Left forelimb (tissue), 1 donor: Measurements from ENCODE around the gene CRISPLD2.
"Not testable (repeated sequence)": the region's sequence is repeated elsewhere in the genome, so short reads cannot be mapped to it uniquely, and the experiment has no call there.

Experiments used
- DNase-seq: peaks from one replicate; pipeline ENCODE4 v3.0.0-alpha.2; 2018; ENCODE audit warnings: low spot score

CRISPLD2 gene

DNA sequence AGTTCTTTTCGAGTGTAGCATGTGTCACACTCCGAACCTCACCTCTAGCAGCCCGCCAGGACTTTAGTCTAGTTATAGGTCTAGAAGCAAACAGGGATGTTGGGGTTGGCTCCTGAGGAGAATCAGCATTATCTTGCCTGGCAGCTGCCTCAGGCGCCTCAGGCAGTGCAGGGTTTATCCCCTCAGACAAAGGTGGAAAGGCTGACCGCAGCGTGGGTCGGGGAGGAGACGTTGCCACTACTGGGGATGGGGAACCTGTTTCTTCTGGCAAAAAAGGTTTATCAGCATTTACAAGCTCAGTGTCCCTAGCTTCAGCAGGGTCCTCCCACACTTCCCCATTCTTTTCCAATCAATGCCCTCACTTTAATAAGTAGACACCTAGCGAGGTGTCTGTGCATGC, 40.6 kb downstream of the CRISPLD2 start:
- no peak for DNase-seq

DNA sequence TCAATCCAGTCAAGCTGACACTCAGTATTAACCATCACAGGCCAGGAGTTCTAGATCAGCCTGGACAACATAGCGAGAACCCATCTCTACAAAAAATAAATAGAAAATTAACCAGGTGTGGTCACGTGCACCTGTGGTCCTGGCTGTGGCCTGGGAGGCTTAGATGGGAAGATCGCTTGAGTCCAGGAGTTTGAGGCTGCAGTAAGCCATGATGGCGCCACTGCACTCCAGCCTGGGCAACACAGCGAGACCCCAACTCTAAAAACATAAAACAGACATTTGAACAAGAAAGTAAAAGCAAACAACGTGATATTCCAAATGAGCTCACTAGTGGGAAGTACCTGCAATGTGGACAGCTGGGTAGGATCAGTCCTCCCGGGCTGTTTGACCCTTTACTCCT, 41.9 kb downstream of the CRISPLD2 start:
- no peak for DNase-seq

DNA sequence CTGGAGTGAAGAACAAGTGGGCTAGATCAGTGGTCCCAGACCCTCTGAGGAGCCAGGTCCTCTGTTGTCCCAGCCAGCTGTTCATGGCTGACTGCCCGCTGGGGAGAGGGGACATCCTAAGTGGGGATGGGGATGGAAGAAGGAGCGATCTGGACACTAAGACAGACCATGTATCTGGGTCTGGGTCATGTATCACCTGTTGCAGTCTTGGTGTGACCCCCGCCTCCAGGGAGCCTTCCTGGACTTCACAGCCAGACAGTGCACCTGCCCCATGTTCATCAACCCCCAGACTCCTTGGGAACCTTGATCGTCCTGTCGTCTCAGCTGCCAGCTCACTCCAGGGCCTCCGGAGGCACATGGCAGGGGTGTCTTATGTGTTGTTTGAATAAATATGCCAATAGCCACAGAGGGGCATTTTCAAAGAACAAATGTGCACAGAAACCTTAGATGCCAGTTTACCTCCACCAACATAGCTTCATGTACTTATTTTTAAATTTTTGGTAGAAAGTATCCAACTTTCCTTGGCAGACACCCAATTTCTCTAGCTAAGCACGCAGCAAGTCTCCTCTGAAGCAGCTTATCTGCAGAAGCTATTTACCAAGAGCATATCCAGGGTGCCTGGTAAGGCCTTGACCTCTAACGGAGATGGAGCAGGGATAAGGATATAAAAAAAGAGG, 43.2 kb downstream of the CRISPLD2 start:
- no peak for DNase-seq

DNA sequence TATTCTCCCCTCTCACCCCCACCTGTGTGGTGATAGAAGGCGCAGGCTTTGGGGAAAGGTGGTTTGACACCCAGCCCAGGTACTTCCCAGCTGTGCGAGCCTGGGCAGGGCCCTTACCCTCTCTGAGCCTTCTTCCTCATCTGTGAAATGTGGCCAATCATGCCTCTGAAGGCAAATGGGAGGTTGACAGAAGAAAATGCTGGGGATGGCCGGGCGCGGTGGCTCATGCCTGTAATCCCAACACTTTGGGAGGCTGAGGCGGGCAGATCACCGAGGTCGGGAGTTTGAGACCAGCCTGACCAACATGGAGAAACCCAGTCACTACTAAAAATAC, 43.7 kb downstream of the CRISPLD2 start:
- no peak for DNase-seq

DNA sequence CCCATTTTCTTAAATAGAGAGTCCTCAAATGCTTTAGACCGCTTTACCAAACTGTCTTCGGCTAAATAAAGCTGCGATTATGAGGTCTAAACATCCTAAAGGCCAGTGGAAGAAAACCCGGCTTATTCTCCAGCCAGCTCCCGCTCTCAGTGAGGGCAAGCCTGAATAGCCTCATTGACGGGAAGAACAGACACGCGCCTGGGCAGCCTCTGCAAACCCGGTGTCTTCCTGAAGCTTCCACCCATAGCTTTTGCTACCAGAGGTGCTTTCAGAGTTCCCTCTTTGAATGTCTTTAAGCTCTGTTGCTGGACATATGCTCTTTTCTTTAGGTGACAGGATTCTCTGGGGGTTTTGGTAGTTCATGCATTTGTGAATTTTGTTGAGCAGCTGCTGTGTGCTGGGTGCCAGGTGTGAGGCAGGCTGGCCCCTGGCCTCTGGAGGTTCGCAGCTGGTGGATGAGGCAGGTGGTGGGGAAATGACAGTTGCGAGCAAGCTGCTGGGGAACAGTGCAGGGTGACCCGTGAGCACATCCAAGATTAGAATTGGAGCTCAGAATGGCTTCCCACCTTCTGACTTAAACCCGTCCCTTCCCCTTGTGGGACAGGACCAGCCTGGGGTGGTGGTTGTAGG, 44.7 kb downstream of the CRISPLD2 start:
- DNase-seq = no peak

DNA sequence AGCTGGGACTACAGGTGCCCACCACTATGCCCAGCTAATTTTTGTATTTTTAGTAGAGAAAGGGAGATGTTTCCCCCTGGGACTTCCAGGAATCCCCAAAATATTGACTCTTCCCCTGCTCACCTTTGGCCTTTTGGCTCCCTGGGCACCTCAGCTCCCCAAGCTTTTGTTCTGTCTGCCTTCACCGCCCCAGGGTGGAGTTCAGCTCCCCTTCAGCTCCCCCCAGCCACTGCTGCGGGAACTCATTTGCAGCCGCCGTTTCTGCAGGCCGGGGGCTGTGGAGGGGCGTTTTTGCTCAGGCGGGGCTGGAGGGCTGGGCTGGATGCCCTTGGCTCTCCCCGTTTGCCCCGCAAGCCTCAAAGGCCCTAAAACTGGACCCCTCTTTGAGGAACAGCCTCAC, 47.9 kb downstream of the CRISPLD2 start:
- DNase-seq = no peak

DNA sequence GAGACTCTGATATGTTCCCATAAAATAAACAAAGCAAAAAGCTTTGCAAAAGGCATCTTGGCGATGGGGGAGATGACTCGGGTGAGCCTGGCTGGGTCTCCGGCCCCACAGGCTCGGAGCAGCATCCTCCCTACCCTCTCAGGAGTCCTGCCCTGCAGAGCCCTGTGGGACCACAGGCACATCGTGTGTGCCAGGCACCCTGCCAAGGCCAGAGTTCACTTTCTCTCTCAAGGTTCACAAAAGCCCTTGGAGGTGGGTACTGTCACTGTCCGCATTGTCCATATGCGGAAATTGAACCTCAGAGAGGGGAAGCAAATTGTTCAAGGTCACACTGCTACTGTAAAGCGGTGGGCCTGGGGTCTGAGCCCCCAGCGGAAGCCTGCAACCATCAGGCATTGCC, 48.5 kb downstream of the CRISPLD2 start:
- DNase-seq = no peak

DNA sequence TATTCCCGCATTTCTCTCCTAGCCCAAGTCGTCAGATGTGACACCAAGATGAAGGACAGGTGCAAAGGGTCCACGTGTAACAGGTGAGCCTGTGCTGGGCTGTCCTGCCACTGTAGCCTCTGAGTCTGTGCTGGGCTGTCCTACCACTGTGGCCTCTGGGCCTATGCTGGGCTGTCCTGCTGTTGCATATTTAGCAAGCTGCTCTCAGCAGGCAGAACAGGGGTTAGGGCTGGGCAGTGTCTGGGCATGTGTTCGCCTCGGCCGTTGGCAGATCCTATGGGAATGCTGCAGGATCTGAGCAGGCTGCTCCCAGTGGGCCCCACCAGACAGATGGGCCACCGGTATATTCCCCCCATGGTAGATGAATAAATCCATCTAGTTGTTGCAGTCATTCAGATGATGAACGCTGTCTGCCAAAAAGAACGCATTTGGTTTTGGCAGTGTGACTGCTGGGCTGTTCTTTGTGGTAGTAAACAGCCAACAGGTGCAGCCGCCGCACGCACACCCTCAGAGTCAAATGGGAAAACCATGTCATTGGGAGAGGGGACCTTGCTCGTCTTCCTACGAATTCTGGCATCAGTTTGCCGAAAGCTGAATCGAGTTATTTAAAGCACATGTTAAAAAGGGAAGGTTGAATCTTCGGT, 49.2 kb downstream of the CRISPLD2 start:
- DNase-seq = no peak

DNA sequence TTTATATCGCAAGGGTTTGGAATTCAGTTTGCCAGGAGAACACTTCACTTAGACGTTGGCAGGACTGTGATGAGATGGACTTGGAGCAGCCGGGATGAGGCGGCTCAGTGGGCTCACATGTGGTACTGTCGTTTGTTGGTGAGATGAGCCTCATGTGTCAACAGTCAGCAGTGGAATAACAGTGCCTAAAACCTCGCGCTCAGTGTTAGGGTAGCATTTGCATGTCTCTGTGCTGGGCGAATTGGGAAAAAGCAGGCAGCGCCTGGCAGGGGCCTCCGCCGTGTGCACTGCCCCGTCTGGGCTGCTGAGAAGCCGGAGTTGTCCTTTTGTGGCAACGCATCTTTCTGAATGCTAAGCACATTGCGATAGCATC, 49.7 kb downstream of the CRISPLD2 start:
- no peak for DNase-seq

DNA sequence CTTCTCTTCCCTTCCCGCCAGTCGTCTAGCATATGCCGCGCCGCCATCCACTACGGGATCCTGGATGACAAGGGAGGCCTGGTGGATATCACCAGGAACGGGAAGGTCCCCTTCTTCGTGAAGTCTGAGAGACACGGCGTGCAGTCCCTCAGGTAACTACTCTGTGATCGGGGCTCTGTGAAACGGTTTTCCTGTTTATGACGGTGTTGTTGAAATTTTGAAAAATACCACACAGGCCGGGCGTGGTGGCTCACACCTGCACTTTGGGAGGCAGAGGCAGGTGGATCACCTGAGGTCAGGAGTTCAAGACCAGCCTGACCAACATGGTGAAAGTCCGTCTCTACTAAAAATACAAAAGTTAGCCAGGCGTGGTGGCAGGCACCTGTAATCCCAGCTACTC, 53.2 kb downstream of the CRISPLD2 start:
- DNase-seq = not testable (repeated sequence)

DNA sequence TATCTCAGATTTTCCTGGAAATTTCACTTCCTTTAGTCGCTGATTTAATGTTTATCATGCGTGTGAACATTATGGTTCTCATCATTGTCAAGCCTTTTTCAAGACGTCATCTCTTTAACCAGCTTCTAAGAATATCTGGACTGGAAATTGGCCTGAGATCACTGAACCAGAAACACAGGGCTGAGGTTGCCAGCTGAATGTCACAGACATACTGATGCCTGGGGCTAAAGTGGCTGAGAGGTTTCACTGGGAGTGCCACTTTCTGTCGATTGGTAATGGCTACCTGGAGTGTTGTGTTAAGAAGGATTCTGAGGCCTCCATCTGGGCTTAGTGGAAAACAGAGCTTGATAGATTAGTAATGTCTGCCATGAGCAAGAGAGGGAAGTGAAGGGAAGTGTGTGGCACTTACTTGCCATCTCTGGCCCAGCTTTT, 54.2 kb downstream of the CRISPLD2 start:
- DNase-seq = no peak

DNA sequence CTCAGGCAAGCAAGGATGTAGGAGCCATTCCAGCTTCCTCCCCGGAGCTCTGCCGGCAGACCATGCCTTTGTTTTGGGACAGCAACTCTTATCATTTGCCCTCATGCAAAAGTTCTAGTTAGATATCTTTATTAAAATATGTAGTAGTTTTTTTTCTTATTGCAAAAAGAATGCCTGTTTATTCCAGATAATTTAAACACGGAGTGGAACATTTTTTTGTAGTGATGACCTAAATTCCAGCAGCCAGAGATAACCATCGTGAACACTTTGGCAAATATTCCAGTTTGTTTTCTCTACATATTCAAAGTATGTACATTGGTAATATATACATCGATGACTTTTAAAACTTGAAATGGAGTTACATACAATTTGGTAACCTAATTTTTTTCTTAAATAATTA, 54.8 kb downstream of the CRISPLD2 start:
- no peak for DNase-seq

DNA sequence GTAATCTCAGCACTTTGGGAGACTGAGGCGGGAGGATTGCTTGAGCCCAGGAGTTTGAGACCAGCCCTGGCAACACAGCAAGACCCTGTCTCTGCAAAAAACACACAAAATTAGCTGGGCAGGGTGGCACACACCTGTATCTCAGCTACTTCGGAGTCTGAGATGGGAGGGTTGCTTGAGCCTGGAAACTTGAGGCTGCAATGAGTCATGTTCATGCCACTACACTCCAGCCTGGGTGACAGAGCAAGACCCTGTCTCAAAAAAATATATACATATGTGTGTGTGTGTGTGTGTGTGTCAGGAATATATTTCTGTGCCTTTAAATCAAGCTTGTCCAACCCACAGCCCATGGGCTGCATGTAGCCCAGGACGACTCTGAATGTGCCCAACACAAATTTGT, 55.2 kb downstream of the CRISPLD2 start:
- DNase-seq = no peak

DNA sequence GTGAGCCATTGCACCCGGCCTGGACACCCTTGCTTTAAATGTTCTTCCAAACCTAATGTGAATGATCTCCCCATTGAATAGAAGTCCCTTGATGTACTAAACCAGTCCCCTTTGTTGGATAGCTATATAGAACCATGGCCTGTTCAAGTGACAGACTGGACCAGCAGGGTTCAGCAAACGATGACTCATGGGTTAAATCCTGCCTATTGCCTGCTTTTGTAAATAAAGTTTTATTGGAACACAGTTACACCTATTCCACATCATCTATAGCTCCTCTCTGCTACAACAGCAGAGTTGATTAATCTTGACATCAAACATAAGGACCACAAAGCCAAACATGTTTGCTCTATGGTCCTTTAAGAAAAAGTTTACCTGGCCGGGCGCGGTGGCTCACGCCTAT, 56.1 kb downstream of the CRISPLD2 start:
- no peak for DNase-seq

DNA sequence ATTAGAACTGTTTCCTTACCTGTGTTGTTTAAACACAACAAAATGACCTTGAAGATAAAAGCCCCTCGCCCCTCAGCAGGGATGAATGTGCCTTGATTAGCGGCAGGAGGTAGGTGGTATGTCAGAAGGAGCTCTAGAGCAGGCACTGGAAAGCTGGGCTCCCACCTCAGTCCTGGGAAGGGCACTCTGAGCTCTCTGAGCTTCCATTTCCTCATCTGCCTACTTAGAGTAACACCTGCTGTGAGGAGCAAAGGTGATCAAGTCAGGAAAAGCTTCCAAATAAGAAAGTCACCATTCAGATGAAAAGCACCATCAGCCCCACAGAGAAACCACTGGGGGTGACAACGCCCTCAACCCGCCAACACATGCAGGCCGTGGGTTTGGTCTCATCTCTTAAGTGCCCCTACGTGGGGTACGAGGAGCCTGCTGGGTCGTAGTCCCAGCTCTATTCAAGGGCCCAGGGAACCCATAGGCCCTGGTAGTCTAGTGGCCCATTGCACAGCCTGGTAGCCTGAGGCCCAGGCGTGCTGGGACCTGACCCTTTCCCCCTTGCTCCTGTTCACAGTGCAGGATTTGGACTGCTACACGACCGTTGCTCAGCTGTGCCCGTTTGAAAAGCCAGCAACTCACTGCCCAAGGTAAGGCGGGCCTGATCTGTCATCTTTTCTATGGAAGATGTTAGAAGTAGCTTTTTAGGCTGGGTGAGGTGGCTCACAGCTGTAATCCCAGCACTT, 57.3 kb downstream of the CRISPLD2 start:
- no peak for DNase-seq

DNA sequence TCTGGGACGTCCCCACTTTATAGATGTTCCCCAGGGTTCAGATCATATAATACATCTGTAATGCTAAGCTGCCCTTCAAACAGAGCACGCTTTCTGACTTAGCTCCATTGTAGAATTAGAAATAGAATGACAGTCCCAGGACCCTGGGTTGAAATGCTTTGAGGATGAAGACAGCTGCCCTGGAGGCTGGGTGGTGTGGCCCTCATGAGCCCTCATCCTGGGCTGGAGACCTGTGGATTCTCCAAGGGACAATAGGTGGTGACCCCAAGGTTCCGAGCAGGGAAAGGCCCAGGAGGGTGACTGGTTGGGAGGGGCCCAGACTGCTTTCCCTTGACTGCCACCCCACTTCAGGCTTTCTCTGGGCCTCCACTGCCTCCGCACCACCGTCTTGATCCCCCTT, 59.0 kb downstream of the CRISPLD2 start:
- no peak for DNase-seq

DNA sequence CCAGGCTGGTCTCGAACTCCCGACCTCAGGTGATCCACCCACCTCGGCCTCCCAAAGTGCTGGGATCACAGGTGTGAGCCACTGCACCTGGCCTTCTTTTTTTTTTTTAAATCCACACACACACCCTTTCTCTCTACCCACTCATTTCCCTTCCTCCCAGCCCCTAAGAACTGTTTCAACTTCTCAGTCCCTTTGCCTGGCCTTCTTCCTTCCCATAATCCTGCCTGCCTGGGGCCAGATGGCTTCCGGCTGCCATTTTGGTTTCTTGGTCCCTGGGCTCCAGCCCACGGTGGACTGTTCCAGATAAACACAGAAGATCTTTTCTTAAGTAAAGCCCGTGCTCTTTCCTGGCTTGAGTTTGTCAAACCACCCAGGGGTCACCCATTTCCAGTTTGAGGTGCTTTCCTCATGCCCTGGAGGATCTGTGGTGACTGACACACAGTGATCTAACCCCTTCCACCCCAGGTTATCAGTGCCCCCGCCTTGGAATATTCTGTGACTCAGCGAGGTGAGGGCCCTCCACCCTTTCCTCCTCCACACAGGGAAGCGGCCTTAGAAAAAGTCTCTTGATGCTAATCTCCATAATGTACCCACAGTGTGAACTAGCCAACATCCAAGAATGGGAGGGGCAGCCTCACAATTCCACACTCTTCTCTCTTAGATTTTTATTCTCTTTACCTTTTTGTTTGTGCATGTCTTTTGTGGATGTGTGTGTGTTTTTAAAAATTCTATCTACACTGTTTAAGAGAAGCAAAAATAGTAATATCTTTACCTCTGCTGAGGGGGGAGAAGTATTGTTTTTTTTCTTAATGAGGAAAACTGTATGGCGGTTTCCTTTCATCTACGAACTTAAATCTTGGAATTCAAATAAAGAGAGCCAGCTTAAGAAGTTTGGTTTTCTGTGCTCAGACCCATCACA, 60.0 kb downstream of the CRISPLD2 start:
- DNase-seq = no peak

DNA sequence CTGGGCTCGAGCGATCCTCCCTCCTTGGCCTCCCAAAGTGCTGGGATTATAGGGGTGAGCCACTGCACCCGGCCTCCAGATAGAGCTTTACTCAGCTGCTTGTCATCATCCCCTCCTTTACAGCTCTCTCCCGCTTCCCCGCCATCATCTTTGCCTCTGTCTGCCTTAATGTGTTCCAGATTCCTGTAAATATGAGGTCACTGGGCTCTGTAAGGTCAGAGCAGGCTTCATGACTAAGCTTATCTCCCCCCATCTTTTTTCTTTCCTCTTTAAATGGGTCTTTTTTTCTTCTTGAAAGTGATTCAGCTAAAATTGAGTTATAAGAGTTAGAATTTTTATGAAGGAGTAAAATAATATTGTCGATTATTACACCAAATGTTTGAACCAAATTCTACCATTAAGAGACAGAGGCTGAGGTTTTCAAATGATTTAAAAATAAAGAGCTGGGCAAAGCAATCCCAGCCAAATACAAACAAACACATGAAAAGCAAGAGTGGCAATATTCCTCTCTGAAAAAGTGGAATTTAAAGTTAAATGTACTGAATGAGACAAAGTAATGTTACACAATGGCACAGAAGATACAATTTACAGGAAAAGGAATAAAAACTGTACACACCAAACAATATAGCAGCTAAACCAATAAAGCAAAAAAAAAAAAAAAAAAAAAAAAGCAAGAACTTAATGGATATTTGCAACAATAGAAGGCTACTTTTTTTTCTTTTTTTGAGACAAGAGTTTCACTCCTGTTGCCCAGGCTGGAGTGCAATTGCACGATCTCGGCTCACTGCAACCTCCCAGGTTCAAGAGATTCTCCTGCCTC, 62.1 kb downstream of the CRISPLD2 start:
- no peak for DNase-seq

DNA sequence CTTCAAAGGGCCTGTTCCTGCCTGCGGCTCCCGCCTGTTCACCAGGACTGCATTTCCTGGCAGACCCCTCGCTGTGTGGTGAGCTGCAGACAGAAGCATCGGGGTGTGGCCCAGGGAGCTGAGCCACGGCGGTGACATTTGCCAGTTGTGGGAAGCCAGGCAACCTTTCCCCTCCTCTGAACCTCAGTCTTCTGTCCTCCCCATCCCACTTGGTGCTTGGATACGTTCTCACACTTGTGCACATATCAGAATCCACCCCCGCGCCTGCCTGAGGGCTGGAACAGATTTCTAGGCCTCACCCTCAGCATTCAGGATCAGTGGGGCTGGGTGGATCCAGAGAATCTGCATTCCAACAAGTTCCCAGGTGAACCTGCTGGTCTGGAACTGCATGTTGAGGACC, 63.5 kb downstream of the CRISPLD2 start:
- no peak for DNase-seq

DNA sequence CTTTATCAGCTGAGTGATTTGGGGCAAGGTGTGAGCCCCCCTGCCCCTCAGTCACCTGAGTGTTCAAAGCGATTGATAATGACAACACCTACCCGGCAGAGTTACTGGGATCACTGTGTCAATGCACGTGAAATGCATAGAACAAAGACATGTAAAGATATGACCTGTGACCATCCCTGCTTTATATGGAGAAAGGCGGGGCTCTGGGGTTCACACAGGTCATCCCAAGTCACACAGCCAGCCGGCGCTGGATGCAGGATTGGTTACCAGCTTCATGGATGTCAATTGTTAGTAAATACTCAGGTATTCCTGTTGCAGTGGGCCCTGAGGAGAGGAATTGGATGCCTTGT, 64.4 kb downstream of the CRISPLD2 start:
- DNase-seq = no peak
